H1 (cell line): Measurements from ENCODE around the gene ROR1. TPM values are rescaled to one million over a fixed set of nuclear protein-coding genes. Genes with fewer than 3 reads are reported as not detected.
A peak's percentile ranks its signal among the peaks of the same experiment; 100 is the strongest.

Experiments used
- CTCF ChIA-PET: fragments of 300-600 bp; sonication (Branson Sonifier 250); formaldehyde crosslinking; loops from one replicate; lab custom pipeline; 2021; ENCODE audit not compliant: partially characterized antibody; lab: Charles Lee
- POLR2A ChIA-PET: fragments of 300-600 bp; sonication (Branson Sonifier 250); formaldehyde crosslinking; loops from one replicate; lab custom pipeline; 2021; ENCODE audit warnings: inconsistent platforms; ENCODE audit not compliant: partially characterized antibody; lab: Charles Lee
- DNase-seq, 2 experiments: peaks; one replicate each; pipeline versions ENCODE4 v3.0.0 to v3.0.0-alpha.2; 2010 to 2022; ENCODE audit warnings: low spot score in 2 of 2, low read depth in 1 of 2, mixed read lengths in 1 of 2
- FAIRE-seq: peaks from 2 replicates; lab custom pipeline; 2011; peaks lifted over from hg19 to GRCh38; lab: Jason Lieb, UNC
- H2AFZ ChIP-seq: 2 replicates; pipeline ENCODE4 v1.8.1; 2012; ENCODE audit warnings: low read length, inconsistent platforms
- H2AK5ac ChIP-seq: 2 replicates; pipeline ENCODE4 v1.6.1; 2013; ENCODE audit warnings: low read depth, low read length
- H2BK120ac ChIP-seq: replicated peaks from 2 replicates; pipeline ENCODE3; 2013; ENCODE audit warnings: low read depth, low read length, inconsistent platforms
- H2BK12ac ChIP-seq: 2 replicates; pipeline ENCODE4 v1.6.1; 2013; ENCODE audit warnings: low read depth, low read length
- H2BK15ac ChIP-seq: 2 replicates; pipeline ENCODE4 v1.6.1; 2013; ENCODE audit warnings: low read length
- H2BK20ac ChIP-seq: 2 replicates; pipeline ENCODE4 v1.6.1; 2013; ENCODE audit warnings: low read length
- H2BK5ac ChIP-seq: 2 replicates; pipeline ENCODE4 v1.6.1; 2013; ENCODE audit warnings: low read depth, low read length
- H3K14ac ChIP-seq: 2 replicates; pipeline ENCODE4 v1.6.1; 2013; ENCODE audit warnings: inconsistent platforms; ENCODE audit not compliant: insufficient read length
- H3K18ac ChIP-seq: 2 replicates; pipeline ENCODE4 v1.6.1; 2013; ENCODE audit warnings: low read length; ENCODE audit errors: extremely low read depth
- H3K23ac ChIP-seq: 2 replicates; pipeline ENCODE4 v1.6.1; 2013; ENCODE audit warnings: inconsistent platforms; ENCODE audit not compliant: insufficient read length
- H3K23me2 ChIP-seq: 2 replicates; pipeline ENCODE4 v1.6.1; 2013; ENCODE audit warnings: low read depth, low read length
- H3K27ac ChIP-seq: 2 replicates; pipeline ENCODE4 v1.6.1; 2011; ENCODE audit warnings: low read depth, low read length, inconsistent platforms
- H3K27me3 ChIP-seq, 4 experiments: replicated peaks in 1 of 4; 1 replicate in 1 of 4; 2 replicates in 3 of 4; pipeline versions ENCODE4 v1.6.1 to v1.8.1; 2011 to 2013; ENCODE audit warnings: low read length in 3 of 4, mild to moderate bottlenecking in 3 of 4, inconsistent platforms in 2 of 4, mixed read lengths in 2 of 4, moderate library complexity in 1 of 4; ENCODE audit not compliant: control insufficient read depth in 3 of 4, insufficient read depth in 3 of 4; ENCODE audit errors: extremely low read depth in 1 of 4
- H3K36me3 ChIP-seq, 4 experiments: 2 replicates each; pipeline versions ENCODE4 v1.6.1 to v1.8.1; 2011 to 2013; ENCODE audit warnings: mild to moderate bottlenecking in 4 of 4, low read length in 3 of 4, moderate library complexity in 2 of 4, control low read depth in 1 of 4, inconsistent platforms in 1 of 4; ENCODE audit not compliant: insufficient read depth in 4 of 4, control insufficient read depth in 2 of 4
- H3K4ac ChIP-seq: replicated peaks from 2 replicates; pipeline ENCODE3; 2013; ENCODE audit warnings: low read length, low read depth, mixed read lengths, inconsistent platforms; ENCODE audit not compliant: insufficient read length
- H3K4me1 ChIP-seq, 4 experiments: replicated peaks in 1 of 4; 1 replicate in 1 of 4; 2 replicates in 3 of 4; pipeline versions ENCODE4 v1.6.1 to v1.8.1; 2011 to 2013; ENCODE audit warnings: low read length in 3 of 4, inconsistent platforms in 2 of 4, mixed read lengths in 1 of 4; ENCODE audit not compliant: insufficient read depth in 4 of 4, control insufficient read depth in 3 of 4
- H3K4me2 ChIP-seq, 2 experiments: 2 replicates each; pipeline versions ENCODE4 v1.6.1 to v1.8.1; 2011 to 2013; ENCODE audit warnings: low read depth in 2 of 2, low read length in 2 of 2, control low read depth in 1 of 2, inconsistent platforms in 1 of 2, mild to moderate bottlenecking in 1 of 2; ENCODE audit not compliant: insufficient read depth in 1 of 2
- H3K4me3 ChIP-seq, 4 experiments: fragments of 200-600, 300-600 bp in 1 of 4; sonication (generic), shearing (Covaris generic), sonication (Bioruptor Twin) in 1 of 4; 2 replicates each; pipeline versions ENCODE4 v1.5.1 to v1.8.1; 2011 to 2016; ENCODE audit warnings: low read length in 4 of 4, low read depth in 3 of 4, control low read depth in 2 of 4, inconsistent platforms in 2 of 4, mild to moderate bottlenecking in 2 of 4, mixed read lengths in 1 of 4, moderate library complexity in 1 of 4; ENCODE audit not compliant: insufficient read depth in 2 of 4; ENCODE audit errors: extremely low read depth in 1 of 4
- H3K56ac ChIP-seq: replicated peaks from 2 replicates; pipeline ENCODE3; 2013; ENCODE audit warnings: low read depth, mild to moderate bottlenecking, mixed read lengths, low read length, inconsistent platforms; ENCODE audit not compliant: insufficient read length
- H3K79me1 ChIP-seq: 2 replicates; pipeline ENCODE4 v1.6.1; 2013; ENCODE audit warnings: low read depth, low read length, control low read depth
- H3K79me2 ChIP-seq, 2 experiments: 2 replicates each; pipeline versions ENCODE4 v1.6.1 to v1.8.1; 2012 to 2013; ENCODE audit warnings: low read length in 2 of 2, mild to moderate bottlenecking in 2 of 2, inconsistent platforms in 1 of 2; ENCODE audit not compliant: insufficient read depth in 2 of 2, control insufficient read depth in 1 of 2
- H3K9ac ChIP-seq, 4 experiments: replicated peaks in 1 of 4; 1 replicate in 1 of 4; 2 replicates in 3 of 4; pipeline versions ENCODE4 v1.6.1 to v1.8.1; 2011 to 2013; ENCODE audit warnings: low read depth in 3 of 4, low read length in 3 of 4, control low read depth in 2 of 4, mild to moderate bottlenecking in 2 of 4, moderate library complexity in 2 of 4, inconsistent platforms in 1 of 4; ENCODE audit errors: extremely low read depth in 1 of 4
- H3K9me3 ChIP-seq, 2 experiments: 2 replicates each; pipeline versions ENCODE4 v1.6.1 to v1.8.1; 2012 to 2013; ENCODE audit warnings: mild to moderate bottlenecking in 2 of 2, moderate library complexity in 2 of 2, control low read depth in 1 of 2, inconsistent platforms in 1 of 2, low read depth in 1 of 2, low read length in 1 of 2, mixed read lengths in 1 of 2; ENCODE audit not compliant: insufficient read depth in 2 of 2
- H4K20me1 ChIP-seq, 2 experiments: replicated peaks in 1 of 2; 2 replicates each; pipeline versions ENCODE3 to v1.8.1; 2011 to 2013; ENCODE audit warnings: inconsistent platforms in 2 of 2, low read length in 2 of 2, mild to moderate bottlenecking in 1 of 2; ENCODE audit not compliant: insufficient read depth in 2 of 2, control insufficient read depth in 1 of 2
- H4K5ac ChIP-seq: 2 replicates; pipeline ENCODE4 v1.6.1; 2013; ENCODE audit warnings: low read length, low read depth, mixed read lengths, inconsistent platforms; ENCODE audit not compliant: insufficient read length
- H4K8ac ChIP-seq: 2 replicates; pipeline ENCODE4 v1.8.0; 2013; ENCODE audit warnings: mild to moderate bottlenecking, moderate library complexity, low read length, inconsistent platforms; ENCODE audit not compliant: insufficient read depth; ENCODE audit errors: extremely low read depth
- H4K91ac ChIP-seq: replicated peaks from 2 replicates; pipeline ENCODE3; 2013; ENCODE audit warnings: low read length, mixed read lengths, inconsistent platforms; ENCODE audit not compliant: insufficient read length
- BCL11A ChIP-seq, 2 experiments: IDR thresholded peaks; one replicate each; pipeline ENCODE4 v1.6.1; 2011; ENCODE audit warnings: low read depth in 2 of 2, low read length in 2 of 2, mild to moderate bottlenecking in 2 of 2
- POLR2AphosphoS5 ChIP-seq: IDR thresholded peaks from 2 replicates; pipeline ENCODE4 v1.6.1; 2011; ENCODE audit warnings: low read depth, low read length
- POU5F1 ChIP-seq: IDR thresholded peaks from 2 replicates; pipeline ENCODE4 v1.6.1; 2011; ENCODE audit warnings: low read depth, mild to moderate bottlenecking, low read length, moderate library complexity
- WGBS, 2 experiments: shearing (Covaris generic) in 1 of 2; methylation state at CpG; one replicate each; pipeline versions ENCODE4 v1.1.6 to v1.1.7; 2013 to 2015; ENCODE audit warnings: low lambda C conversion rate in 2 of 2, mixed read lengths in 2 of 2, inconsistent platforms in 1 of 2, low coverage in 1 of 2, missing lambda C conversion rate in 1 of 2; ENCODE audit not compliant: insufficient replicate concordance in 2 of 2, insufficient coverage in 1 of 2, insufficient read length in 1 of 2; ENCODE audit errors: extremely low coverage in 1 of 2, missing lambda C conversion rate in 1 of 2; 5-methylcytosine and 5-hydroxymethylcytosine counted together
- polyA plus RNA-seq, 7 experiments: library from polyadenylated mRNA; depleted of rRNA in 3 of 7; stranded (reverse) in 5 of 7; unstranded in 2 of 7; fragments of >200 nt in 5 of 7; fragments of 200-250 nt in 2 of 7; gene quantifications; 1 replicate in 5 of 7; 2 replicates in 1 of 7; 4 replicates in 1 of 7; pipeline versions ENCODE4 v1.2.1 to v1.2.3, GENCODE V29; 2011 to 2013; ENCODE audit warnings: missing spikeins in 2 of 7, mixed read lengths in 2 of 7
- total RNA-seq: library from RNA; stranded (reverse); fragmentation: NEBNext Ultra II Directional; extraction: Animal tissue kit (Norgen Biotek cat#: 25700); gene quantifications from 2 replicates; pipeline ENCODE4 v1.2.1, GENCODE V29; 2021

Gene ROR1
- total and polyA plus RNA-seq, 2 of the 8 experiments (the other 6 are each of a cell fraction or from before 2014, with no cell fraction given), result 33.6 to 73.6 TPM

- no peak for DNase-seq
- no peak overlapping the region for H3K23ac ChIP-seq
- no peak overlapping the region for H2AFZ ChIP-seq
- POLR2A ChIA-PET, result interaction anchor here (0.9 kb wide), 1 partner anchor 11 kb away, joined by 4 read pairs; no protein-coding TSS in a partner anchor
- no peaks in the 10 kb centered on the region for H3K36me3 ChIP-seq
- no peak overlapping the region for H2BK5ac ChIP-seq
- no peak overlapping the region for H3K4me2 ChIP-seq
- no peak overlapping the region for H3K14ac ChIP-seq
- H3K23me2 ChIP-seq, result no peaks in the 10 kb centered on the region
- H4K91ac ChIP-seq, result no peak overlapping the region
- no peak overlapping the region for H3K9ac ChIP-seq
- H3K27me3 ChIP-seq, result no peaks in the 10 kb centered on the region
- H2BK120ac ChIP-seq, result no peak overlapping the region
- no peak overlapping the region for H3K4ac ChIP-seq
- peak; percentile 24 for FAIRE-seq
- no peaks in the 10 kb centered on the region for H3K9me3 ChIP-seq
- H3K79me1 ChIP-seq, result no peaks in the 10 kb centered on the region
- H2BK20ac ChIP-seq, result no peak overlapping the region
- no peak overlapping the region for H3K18ac ChIP-seq
- peaks cover 0 to 2% of the 10 kb centered on the region in 2 experiments for H4K20me1 ChIP-seq
- peaks cover 0 to 17% of the 10 kb centered on the region in 2 experiments; a peak in 2 of 4 replicates for H3K79me2 ChIP-seq
- peaks cover 0 to 3% (median under 1%) of the 10 kb centered on the region in 4 experiments; a peak in 3 of 7 replicates for H3K4me1 ChIP-seq
- no peak overlapping the region for H4K5ac ChIP-seq
- no peak overlapping the region for H4K8ac ChIP-seq
- H3K4me3 ChIP-seq, result no peak overlapping the region
- H2BK15ac ChIP-seq, result no peak overlapping the region
- WGBS, 2 experiments, result 93% methylated on average over 3 of the region's 3 CpGs; no CpG with 5 or more reads in 1 of the 2 experiments
- no peak overlapping the region for H3K27ac ChIP-seq
- H3K56ac ChIP-seq, result no peak overlapping the region
- no peak overlapping the region for H2AK5ac ChIP-seq
- no peak overlapping the region for H2BK12ac ChIP-seq
- CTCF ChIA-PET, result interaction anchor here (0.6 kb wide), 1 partner anchor 46 kb away, joined by 3 read pairs; no protein-coding TSS in a partner anchor
- TF ChIP-seq POLR2AphosphoS5 (no peak), BCL11A (IDR thresholded peaks at IDR 0.05; ENCODE audit: low read depth in 2 of 2, low read length in 2 of 2) (no peak), POU5F1 (no peak)
Observed at GRCh38 chr1:64090436-64090835, 316.6 kb downstream of the ROR1 start.
